GM23338 (cell line): ENCODE data around the gene ISOC2. TPM values are rescaled to one million over a fixed set of nuclear protein-coding genes. Genes with fewer than 3 reads are reported as not detected.
A peak's percentile ranks its signal among the peaks of the same experiment; 100 is the strongest.
"Not testable (repeated sequence)": the region's sequence is repeated elsewhere in the genome, so short reads cannot be mapped to it uniquely, and the experiment has no call there.

Experiments
- ATAC-seq: fragments of 200-7000 bp; cut with Tn5 transposase; 3 replicates; pipeline ENCODE4 v1.9.1; 2020
- DNase-seq: peaks from one replicate; pipeline ENCODE4 v3.0.0-alpha.2; 2015; ENCODE audit warnings: low spot score
- H2AFZ ChIP-seq: fragments of 200-600 bp; sonication (generic); 2 replicates; pipeline ENCODE4 v1.8.0; 2016; ENCODE audit warnings: antibody characterized with exemption, mild to moderate bottlenecking, moderate library complexity
- H3F3A ChIP-seq: fragments of 200-600 bp; sonication (generic); replicated peaks from 2 replicates; pipeline ENCODE4 v1.8.0; 2017; ENCODE audit warnings: antibody characterized with exemption, mixed run types, low read depth
- H3K27ac ChIP-seq: fragments of 200-600 bp; sonication (generic); 2 replicates; pipeline ENCODE4 v1.6.1; 2016; ENCODE audit warnings: low read depth
- H3K27me3 ChIP-seq: fragments of 200-600 bp; sonication (generic); 2 replicates; pipeline ENCODE4 v1.8.0; 2016; ENCODE audit warnings: mild to moderate bottlenecking, mixed run types, moderate library complexity; ENCODE audit not compliant: insufficient read depth
- H3K36me3 ChIP-seq: fragments of 200-600 bp; sonication (generic); 2 replicates; pipeline ENCODE4 v1.8.0; 2016; ENCODE audit warnings: mild to moderate bottlenecking; ENCODE audit not compliant: insufficient read depth
- H3K4me1 ChIP-seq: fragments of 200-600 bp; sonication (generic); 2 replicates; pipeline ENCODE4 v1.8.0; 2016; ENCODE audit warnings: mild to moderate bottlenecking, moderate library complexity; ENCODE audit not compliant: insufficient read depth
- H3K4me2 ChIP-seq: fragments of 200-600 bp; sonication (generic); 2 replicates; pipeline ENCODE4 v1.7.1; 2017; ENCODE audit warnings: mixed run types
- H3K4me3 ChIP-seq: fragments of 200-600 bp; sonication (generic); 2 replicates; pipeline ENCODE4 v1.6.1; 2016; ENCODE audit warnings: mixed run types
- H3K79me2 ChIP-seq: fragments of 200-600 bp; sonication (generic); replicated peaks from 2 replicates; pipeline ENCODE4 v1.8.0; 2017; ENCODE audit warnings: mild to moderate bottlenecking; ENCODE audit not compliant: insufficient read depth
- H3K9me2 ChIP-seq: fragments of 200-600 bp; sonication (generic); 2 replicates; pipeline ENCODE4 v1.8.0; 2017; ENCODE audit not compliant: insufficient read depth
- H4K20me1 ChIP-seq: fragments of 200-600 bp; sonication (generic); replicated peaks from 2 replicates; pipeline ENCODE4 v1.8.0; 2017; ENCODE audit warnings: mild to moderate bottlenecking; ENCODE audit not compliant: insufficient read depth
- H3K27ac Mint-ChIP-seq: 2 replicates; pipeline ENCODE4 v1.8.0; 2020; ENCODE audit warnings: inconsistent platforms, mild to moderate bottlenecking, moderate library complexity, mixed read lengths
- H3K27me3 Mint-ChIP-seq: 3 replicates; pipeline ENCODE4 v1.8.0; 2022; ENCODE audit warnings: low read depth, mild to moderate bottlenecking, moderate library complexity, mixed read lengths, inconsistent platforms; ENCODE audit not compliant: insufficient read depth, poor library complexity
- H3K36me3 Mint-ChIP-seq: 3 replicates; pipeline ENCODE4 v1.8.0; 2021; ENCODE audit warnings: low read depth, mild to moderate bottlenecking, inconsistent platforms, moderate library complexity, mixed read lengths
- H3K4me1 Mint-ChIP-seq: 3 replicates; pipeline ENCODE4 v1.8.0; 2020; ENCODE audit warnings: mild to moderate bottlenecking, inconsistent platforms, mixed read lengths
- H3K4me3 Mint-ChIP-seq: 3 replicates; pipeline ENCODE4 v1.8.0; 2021; ENCODE audit warnings: moderate library complexity, mild to moderate bottlenecking, inconsistent platforms, mixed read lengths
- H3K9me3 Mint-ChIP-seq: 3 replicates; pipeline ENCODE4 v1.8.0; 2020; ENCODE audit warnings: moderate library complexity, mild to moderate bottlenecking, inconsistent platforms, mixed read lengths
- CREB1 ChIP-seq: fragments of 250-450 bp; sonication (Bioruptor Pico); IDR thresholded peaks from 2 replicates; pipeline ENCODE4 v1.5.0; 2020; ENCODE audit warnings: low read depth, mild to moderate bottlenecking, moderate library complexity
- CTCF ChIP-seq, 2 experiments: fragments of 200-600 bp in 1 of 2; sonication (generic) in 1 of 2; conservative IDR thresholded peaks; 2 replicates each; pipeline versions ENCODE4 v1.5.1 to v1.6.1; 2016 to 2017; ENCODE audit warnings: antibody characterized with exemption in 2 of 2, low read depth in 2 of 2, mild to moderate bottlenecking in 2 of 2, moderate library complexity in 1 of 2
- ETS1 ChIP-seq: IDR thresholded peaks from 2 replicates; pipeline ENCODE4 v1.6.1; 2016; ENCODE audit warnings: antibody characterized with exemption
- EZH2 ChIP-seq: fragments of 200-600 bp; sonication (generic); IDR thresholded peaks from one replicate; pipeline ENCODE4 v1.8.0; 2017; ENCODE audit warnings: antibody characterized with exemption, mild to moderate bottlenecking, low read depth; ENCODE audit not compliant: unreplicated experiment
- EZH2phosphoT487 ChIP-seq: fragments of 200-600 bp; sonication (generic); IDR thresholded peaks from one replicate; pipeline ENCODE4 v1.8.1; 2018; ENCODE audit warnings: antibody characterized with exemption; ENCODE audit not compliant: unreplicated experiment
- JUNB ChIP-seq: IDR thresholded peaks from one replicate; pipeline ENCODE4 v1.6.1; 2016; ENCODE audit warnings: antibody characterized with exemption; ENCODE audit not compliant: unreplicated experiment
- NANOG ChIP-seq: IDR thresholded peaks from 2 replicates; pipeline ENCODE4 v1.6.1; 2016; ENCODE audit warnings: antibody characterized with exemption, borderline replicate concordance
- POLR2AphosphoS5 ChIP-seq: IDR thresholded peaks from 2 replicates; pipeline ENCODE4 v1.6.1; 2016; ENCODE audit warnings: antibody characterized with exemption, low read depth
- REST ChIP-seq: IDR thresholded peaks from one replicate; pipeline ENCODE4 v1.6.1; 2018; ENCODE audit warnings: antibody characterized with exemption; ENCODE audit not compliant: unreplicated experiment
- STAT1 ChIP-seq: IDR thresholded peaks from one replicate; pipeline ENCODE4 v1.6.1; 2016; ENCODE audit warnings: antibody characterized with exemption; ENCODE audit not compliant: unreplicated experiment
- ZNF114 ChIP-seq: fragments of 250-450 bp; sonication (Bioruptor Pico); IDR thresholded peaks from 2 replicates; pipeline ENCODE4 v1.5.0; 2020; ENCODE audit warnings: mild to moderate bottlenecking, moderate library complexity
- ZNF331 ChIP-seq: fragments of 250-450 bp; sonication (Bioruptor Pico); IDR thresholded peaks from 2 replicates; pipeline ENCODE4 v1.5.0; 2020; ENCODE audit warnings: low read depth, mild to moderate bottlenecking, moderate library complexity
- polyA plus RNA-seq: library from polyadenylated mRNA; unstranded; fragments of >200 nt; fragmentation: Nextera tagmentation; extraction: Ambion mirVana; gene quantifications from 2 replicates; pipeline ENCODE4 v1.2.1, GENCODE V29; 2016
- total RNA-seq: library from RNA; depleted of rRNA; stranded (reverse); fragments of >200 nt; shearing (Covaris generic); gene quantifications from 2 replicates; pipeline ENCODE4 v1.2.3, GENCODE V29; 2014

ISOC2 gene
- total and polyA plus RNA-seq, 2 experiments from 2014 or later, result 62.6 to 85.2 TPM

GRCh38 chr19:55497763-55498162 lies 36.3 kb upstream of the ISOC2 start:
- H3K36me3 Mint-ChIP-seq, result peaks cover 7% of the 10 kb centered on the region; the same call in 1 of the 3 replicates
- Histone ChIP-seq H4K20me1 (no peaks in the 10 kb centered on the region), H3K4me3 (no peak overlapping the region), H3K27me3 (peaks cover 12% of the 10 kb centered on the region), H3F3A (no peaks in the 10 kb centered on the region), H3K4me1 (peaks cover 9% of the 10 kb centered on the region; the same call in 1 of the 2 replicates), H3K9me2 (no peaks in the 10 kb centered on the region), H3K4me2 (no peak overlapping the region), H3K36me3 (no peaks in the 10 kb centered on the region), H3K27ac (no peak overlapping the region), H3K79me2 (no peaks in the 10 kb centered on the region), H2AFZ (no peak overlapping the region)
- peaks cover 13% of the 10 kb centered on the region for H3K4me1 Mint-ChIP-seq
- TF ChIP-seq REST (no peak), JUNB (no peak), ETS1 (no peak)
- no peak overlapping the region for H3K4me3 Mint-ChIP-seq
- peaks cover 18% of the 10 kb centered on the region for H3K27me3 Mint-ChIP-seq
- no peak overlapping the region for H3K27ac Mint-ChIP-seq
- H3K9me3 Mint-ChIP-seq, result peaks cover 11% of the 10 kb centered on the region
- DNase-seq, result no peak
- no peak for ATAC-seq

GRCh38 chr19:55496820-55497219 lies 35.4 kb upstream of the ISOC2 start:
- not testable (repeated sequence) for H3K79me2 ChIP-seq, H3K36me3 Mint-ChIP-seq, H3K27ac Mint-ChIP-seq, H3K4me3 Mint-ChIP-seq, H3K9me2 ChIP-seq, H3K4me1 ChIP-seq, H3K27me3 Mint-ChIP-seq, H2AFZ ChIP-seq, H3K4me3 ChIP-seq, DNase-seq, ATAC-seq, H3K9me3 Mint-ChIP-seq, H3K36me3 ChIP-seq, H3K27ac ChIP-seq, H3K27me3 ChIP-seq, H3K4me2 ChIP-seq, H3F3A ChIP-seq, H4K20me1 ChIP-seq
- H3K4me1 Mint-ChIP-seq, result peaks cover 13% of the 10 kb centered on the region

GRCh38 chr19:55495646-55496349 lies 34.4 kb upstream of the ISOC2 start:
- Mint-ChIP-seq H3K9me3 (no peaks in the 10 kb centered on the region; the same call in 2 of the 3 replicates), H3K27me3 (peaks cover 2% of the 10 kb centered on the region), H3K4me3 (no peak overlapping the region; the same call in 2 of the 3 replicates), H3K27ac (no peak overlapping the region), H3K36me3 (no peaks in the 10 kb centered on the region; the same call in 2 of the 3 replicates), H3K4me1 (peaks cover 16% of the 10 kb centered on the region)
- Histone ChIP-seq H3K36me3 (no peaks in the 10 kb centered on the region), H3K79me2 (no peaks in the 10 kb centered on the region), H3K27me3 (no peaks in the 10 kb centered on the region), H3K4me2 (no peak overlapping the region), H3F3A (no peaks in the 10 kb centered on the region), H3K27ac (no peak overlapping the region), H3K4me3 (no peak overlapping the region), H4K20me1 (no peaks in the 10 kb centered on the region), H3K4me1 (peaks cover 9% of the 10 kb centered on the region; the same call in 1 of the 2 replicates), H3K9me2 (no peaks in the 10 kb centered on the region), H2AFZ (no peak overlapping the region)
- DNase-seq (no peak), ATAC-seq (peak; percentile 62)
- TF ChIP-seq ZNF331 (CRISPR knock-in tag) (no peak), CREB1 (CRISPR knock-in tag) (no peak), ZNF114 (CRISPR knock-in tag) (no peak), ETS1 (no peak), EZH2phosphoT487 (no peak), EZH2 (no peak), STAT1 (no peak), JUNB (no peak), CTCF (conservative IDR thresholded peaks at IDR 0.05; ENCODE audit: low read depth in 2 of 2) (no peak), POLR2AphosphoS5 (no peak), NANOG (no peak)
